CD4-positive, alpha-beta T cell treated with Interleukin-12 subunit alpha and Interleukin-12 subunit beta, for 1 hour (primary cell): Measurements from ENCODE around the gene SOX18.

Experiments
- DNase-seq: peaks from one replicate; pipeline ENCODE4 v3.0.0-alpha.2; 2020

The SOX18 gene

DNA sequence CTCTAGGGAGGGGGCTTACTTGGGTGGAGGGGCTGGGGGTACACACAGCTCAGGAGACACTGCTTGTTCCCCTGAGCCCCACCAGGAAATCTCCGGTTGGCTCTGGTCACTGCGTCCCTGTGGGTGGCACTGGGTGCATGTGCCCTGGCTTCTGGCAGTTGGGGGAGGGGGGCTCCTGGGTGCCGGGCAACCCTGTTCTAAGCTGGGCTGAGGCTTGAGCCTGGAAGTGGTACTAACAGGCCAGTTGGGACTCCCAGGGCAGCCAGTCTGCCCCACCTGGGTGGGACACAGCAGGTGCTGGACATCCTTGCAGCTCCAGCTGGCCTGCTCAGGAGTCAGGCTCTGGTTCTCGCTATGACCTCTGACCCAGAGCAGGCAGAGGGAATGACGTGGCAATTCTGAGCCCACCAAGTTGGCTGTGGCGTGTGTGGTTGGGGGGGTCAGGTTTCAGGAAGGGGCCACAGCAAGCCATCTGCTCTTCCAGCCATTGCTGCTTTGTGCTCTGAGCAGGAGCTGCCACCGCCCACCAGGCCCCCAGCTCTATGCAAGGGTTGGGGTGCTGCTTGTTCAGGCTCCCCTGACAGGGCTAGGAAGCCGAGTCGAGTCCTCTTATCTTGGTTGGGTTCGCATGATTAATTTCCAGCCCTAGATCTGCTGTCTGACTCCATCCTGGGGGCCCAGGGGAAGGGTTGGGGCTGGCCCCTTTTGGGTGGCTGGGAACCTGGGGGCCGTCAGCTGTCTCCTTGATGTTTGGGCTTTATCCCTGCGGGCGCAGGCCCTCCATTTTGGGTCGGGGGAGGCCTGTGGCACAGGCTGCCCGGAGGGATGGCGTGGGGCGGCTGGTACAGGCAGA, 12.9 kb downstream of the SOX18 start:
- no peak for DNase-seq

DNA sequence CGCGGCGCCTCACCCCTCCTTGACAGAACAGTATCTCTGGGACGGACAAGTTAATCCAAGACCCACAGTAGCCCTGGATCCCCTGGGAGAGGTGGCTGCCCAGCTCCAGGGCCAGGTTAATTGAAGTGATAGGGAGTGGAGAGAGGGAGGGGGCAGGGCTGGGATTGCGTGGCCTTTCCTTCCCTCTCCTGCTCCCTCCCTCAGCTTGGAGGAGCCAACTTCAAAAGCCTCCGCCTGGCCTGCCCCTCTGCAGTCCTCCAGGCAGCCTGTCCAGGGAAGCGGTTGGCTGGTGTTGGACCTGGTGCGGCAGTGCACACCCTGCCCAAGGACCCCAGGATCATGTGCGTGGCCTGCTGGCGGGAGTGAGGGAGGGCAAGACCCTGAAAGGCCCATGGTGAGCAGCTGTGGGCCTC, 13.5 kb downstream of the SOX18 start, which contains the start of gene C20orf204:
Gene C20orf204 (plus strand): TSS at position 250 of the 413 bp plus-strand sequence. CDS start 142 bp downstream, at position 392.
- DNase-seq: no peak

GRCh38 chr20:64035066-64035932, 14.1 kb downstream of the SOX18 start:
- DNase-seq: peak; percentile 46

- DNase-seq: no peak
Observed at GRCh38 chr20:64033981-64034493, 15.4 kb downstream of the SOX18 start.

GRCh38 chr20:64032706-64033624, 16.5 kb downstream of the SOX18 start:
- no peak for DNase-seq

DNA sequence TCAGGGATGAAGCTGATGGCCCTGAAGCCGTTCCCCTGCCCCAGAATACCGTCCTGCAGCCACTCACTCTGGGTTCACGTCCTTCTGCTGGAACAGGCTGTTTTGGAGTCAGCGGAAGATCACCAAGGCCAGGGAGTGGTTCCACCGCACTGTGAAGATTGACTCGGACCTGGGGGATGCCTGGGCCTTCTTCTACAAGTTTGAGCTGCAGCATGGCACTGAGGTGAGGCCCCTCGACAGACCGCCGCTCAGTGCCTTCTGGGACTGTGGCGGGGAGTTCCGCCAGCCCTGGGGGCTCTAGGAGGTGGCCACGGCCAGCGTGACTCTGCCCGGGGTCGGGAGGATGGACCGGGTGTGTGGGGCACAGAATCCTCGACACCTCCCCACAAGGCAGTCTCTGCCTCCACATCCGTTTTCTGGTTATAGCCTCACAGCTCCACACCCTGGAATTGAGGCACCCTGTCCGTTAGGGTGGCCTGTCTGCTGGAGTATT, 17.6 kb downstream of the SOX18 start:
- DNase-seq: no peak

GRCh38 chr20:64030371-64031134, 18.9 kb downstream of the SOX18 start:
- DNase-seq: no peak

- no peak for DNase-seq
Observed at GRCh38 chr20:64029293-64030117, 19.9 kb downstream of the SOX18 start.

GRCh38 chr20:64027981-64028685, 21.3 kb downstream of the SOX18 start:
- DNase-seq: no peak

DNA sequence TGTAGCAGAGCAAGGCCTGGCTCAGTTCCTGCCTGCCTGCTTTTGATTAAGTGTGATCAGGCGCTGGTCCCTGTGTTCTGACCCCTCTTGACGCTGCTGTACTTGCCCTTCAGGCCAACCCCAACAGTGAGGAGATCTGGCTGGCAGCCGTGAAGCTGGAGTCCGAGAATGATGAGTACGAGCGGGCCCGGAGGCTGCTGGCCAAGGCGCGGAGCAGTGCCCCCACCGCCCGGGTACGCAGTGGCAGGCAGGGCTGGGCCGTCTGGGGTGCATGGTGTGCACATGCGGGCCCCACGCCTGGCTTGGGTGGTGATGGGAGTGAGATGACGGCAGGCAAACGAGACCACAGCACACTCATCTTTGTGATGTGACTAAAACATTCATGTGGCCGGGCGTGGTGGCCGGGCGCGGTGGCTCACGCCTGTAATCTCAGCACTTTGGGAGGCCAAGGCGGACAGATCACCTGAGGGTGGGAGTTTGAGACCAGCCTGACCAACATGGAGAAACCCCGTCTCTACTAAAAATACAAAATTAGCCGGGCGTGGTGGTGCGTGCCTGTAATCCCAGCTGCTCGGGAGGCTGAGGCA, 23.5 kb downstream of the SOX18 start:
- DNase-seq: no peak

DNA sequence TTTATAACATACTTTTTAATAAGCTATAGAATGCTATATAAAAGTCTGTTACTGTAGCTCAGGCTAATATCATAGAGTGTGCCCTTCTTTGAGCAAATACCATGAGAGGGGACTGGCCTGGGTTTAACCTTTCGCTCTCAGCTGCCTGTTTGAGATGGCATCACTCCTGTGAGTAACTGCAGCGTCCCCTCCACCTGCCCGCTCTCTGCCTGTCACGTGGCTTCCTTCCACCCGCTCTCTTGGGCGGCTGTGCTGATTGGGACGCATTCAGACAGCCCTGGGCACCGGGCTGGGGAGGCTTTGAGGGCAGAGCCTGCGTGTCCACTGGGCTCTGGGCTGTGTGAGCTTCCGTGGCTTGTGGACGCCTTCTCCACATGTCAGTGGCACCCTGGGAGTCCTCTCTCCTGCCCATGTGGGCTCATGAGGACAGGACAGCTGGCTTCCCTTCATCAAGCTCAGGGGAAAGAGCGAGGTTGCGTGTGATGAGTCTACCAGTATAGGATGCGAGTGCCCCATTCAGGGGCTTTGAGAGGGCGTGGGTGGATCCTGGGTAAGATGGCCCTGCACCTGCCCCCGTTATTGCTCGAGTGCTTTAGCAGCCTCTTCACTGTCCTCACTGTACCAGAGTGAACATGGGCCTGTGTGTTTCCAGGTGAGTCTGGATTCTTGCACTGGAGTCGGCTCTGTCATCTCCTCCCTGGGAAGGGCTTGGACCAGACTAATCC, 24.2 kb downstream of the SOX18 start:
- DNase-seq: no peak

- DNase-seq: no peak
Observed at GRCh38 chr20:64024141-64024990, 25.1 kb downstream of the SOX18 start.

GRCh38 chr20:64023361-64024140, 25.9 kb downstream of the SOX18 start:
- no peak for DNase-seq

DNA sequence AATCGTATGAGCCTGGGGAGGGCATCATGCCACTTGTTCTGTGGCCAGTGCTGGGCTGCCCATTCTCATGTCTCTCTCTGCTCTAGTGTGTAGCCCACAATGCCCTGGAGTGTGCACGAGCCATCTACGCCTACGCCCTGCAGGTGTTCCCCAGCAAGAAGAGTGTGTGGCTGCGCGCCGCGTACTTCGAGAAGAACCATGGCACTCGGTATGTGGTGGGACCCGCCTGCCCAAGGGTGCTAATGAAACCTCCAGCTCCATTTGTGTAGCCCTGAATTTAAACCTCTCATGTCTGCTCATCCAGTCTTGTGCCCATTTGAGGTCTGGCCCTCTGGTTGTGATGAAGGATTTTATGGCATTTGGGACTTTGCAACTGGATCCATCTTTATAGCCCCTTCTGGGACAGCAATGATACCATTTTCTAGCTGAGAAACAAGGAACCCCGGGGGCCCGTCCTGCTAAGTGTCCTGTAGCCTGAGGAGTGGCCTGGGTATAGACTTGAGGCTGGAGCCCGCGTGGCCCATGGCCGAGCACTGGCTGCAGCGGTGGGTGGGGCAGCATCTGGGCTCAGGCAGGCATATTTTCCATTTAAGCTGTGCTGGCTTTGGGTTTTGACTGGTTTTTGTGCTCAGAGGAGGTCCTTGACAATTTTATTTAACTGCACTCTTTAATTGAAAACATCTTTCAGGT, 26.6 kb downstream of the SOX18 start:
- DNase-seq: no peak

GRCh38 chr20:64021124-64021975, 28.1 kb downstream of the SOX18 start:
- no peak for DNase-seq
